Sigmoid colon (tissue), 7 donors: ENCODE data around the gene DDX20. TPM values are rescaled to one million over a fixed set of nuclear protein-coding genes. Genes with fewer than 3 reads are reported as not detected.
A peak's percentile ranks its signal among the peaks of the same experiment; 100 is the strongest.

Source experiments
- DNase-seq: peaks from one replicate; pipeline ENCODE4 v3.0.0-alpha.2; 2019
- H3K27ac ChIP-seq, 4 donors: fragments of 200-600 bp; sonication (generic); one replicate each; pipeline ENCODE4 v1.5.1; 2016 to 2019; ENCODE audit warnings: mild to moderate bottlenecking in 1 of 4
- H3K27me3 ChIP-seq, 3 donors: fragments of 200-600 bp; sonication (generic); one replicate each; pipeline ENCODE4 v1.5.1; 2019; ENCODE audit warnings: mild to moderate bottlenecking in 1 of 3
- H3K36me3 ChIP-seq, 4 donors: fragments of 200-600 bp; sonication (generic); one replicate each; pipeline ENCODE4 v1.5.1; 2016 to 2019
- H3K4me1 ChIP-seq, 4 donors: fragments of 200-600 bp; sonication (generic); one replicate each; pipeline ENCODE4 v1.5.1; 2017 to 2019
- H3K4me3 ChIP-seq, 4 donors: fragments of 200-600 bp; sonication (generic); one replicate each; pipeline ENCODE4 v1.5.1; 2017 to 2019; ENCODE audit warnings: mild to moderate bottlenecking in 2 of 4, moderate library complexity in 1 of 4
- H3K9me3 ChIP-seq, 4 donors: fragments of 200-600 bp in 3 of 4; sonication (generic) in 3 of 4; one replicate each; pipeline versions ENCODE4 v1.5.1 to v1.6.1; 2013 to 2019
- EP300 ChIP-seq, 4 donors: sonication (generic); formaldehyde crosslinking; IDR thresholded peaks; one replicate each; pipeline ENCODE4 v1.6.1; 2017; ENCODE audit warnings: antibody characterized with exemption in 4 of 4
- POLR2A ChIP-seq, 2 donors: fragments of 450-650 bp; IDR thresholded peaks; one replicate each; pipeline ENCODE4 v1.6.1; 2016; ENCODE audit warnings: antibody characterized with exemption in 2 of 2, mild to moderate bottlenecking in 2 of 2, moderate library complexity in 2 of 2
- POLR2AphosphoS5 ChIP-seq, 4 donors: sonication (generic); formaldehyde crosslinking; IDR thresholded peaks; one replicate each; pipeline ENCODE4 v1.6.1; 2017; ENCODE audit warnings: antibody characterized with exemption in 4 of 4
- WGBS, 2 donors: extraction: QIAGEN DNeasy Blood & Tissue Kit; methylation state at CpG; one replicate each; pipeline ENCODE4 v1.1.7; 2013; 5-methylcytosine and 5-hydroxymethylcytosine counted together
- intact Hi-C: fragments of 100-400 bp; cut with DNase I; formaldehyde crosslinking; loops from one replicate; pipeline ENCODE4 v1.15.1; 2023
- polyA plus RNA-seq, 3 donors: library from polyadenylated mRNA; stranded (reverse); fragments of 200-250 nt; gene quantifications; one replicate each; pipeline ENCODE4 v1.2.3, GENCODE V29; 2013
- total RNA-seq, 4 donors: library from RNA; depleted of rRNA; stranded (reverse); fragments of >200 nt; gene quantifications; one replicate each; pipeline ENCODE4 v1.1.0, GENCODE V29; 2016
- TF ChIP-seq, protein P1 (sequence below), 4 experiments: fragments of 450-650 bp in 3 of 4; fragments of 200-600 bp in 1 of 4; IDR thresholded peaks; one replicate each; pipeline ENCODE4 v1.5.1; 2016 to 2019; ENCODE audit warnings: antibody characterized with exemption in 4 of 4, mild to moderate bottlenecking in 3 of 4, moderate library complexity in 2 of 4
- donor health status: healthy with polysubstance abuse.
- donor health status: Bipolar disorder and iron deficiency.
- donor health status: healthy.

The DDX20 gene, protein sequence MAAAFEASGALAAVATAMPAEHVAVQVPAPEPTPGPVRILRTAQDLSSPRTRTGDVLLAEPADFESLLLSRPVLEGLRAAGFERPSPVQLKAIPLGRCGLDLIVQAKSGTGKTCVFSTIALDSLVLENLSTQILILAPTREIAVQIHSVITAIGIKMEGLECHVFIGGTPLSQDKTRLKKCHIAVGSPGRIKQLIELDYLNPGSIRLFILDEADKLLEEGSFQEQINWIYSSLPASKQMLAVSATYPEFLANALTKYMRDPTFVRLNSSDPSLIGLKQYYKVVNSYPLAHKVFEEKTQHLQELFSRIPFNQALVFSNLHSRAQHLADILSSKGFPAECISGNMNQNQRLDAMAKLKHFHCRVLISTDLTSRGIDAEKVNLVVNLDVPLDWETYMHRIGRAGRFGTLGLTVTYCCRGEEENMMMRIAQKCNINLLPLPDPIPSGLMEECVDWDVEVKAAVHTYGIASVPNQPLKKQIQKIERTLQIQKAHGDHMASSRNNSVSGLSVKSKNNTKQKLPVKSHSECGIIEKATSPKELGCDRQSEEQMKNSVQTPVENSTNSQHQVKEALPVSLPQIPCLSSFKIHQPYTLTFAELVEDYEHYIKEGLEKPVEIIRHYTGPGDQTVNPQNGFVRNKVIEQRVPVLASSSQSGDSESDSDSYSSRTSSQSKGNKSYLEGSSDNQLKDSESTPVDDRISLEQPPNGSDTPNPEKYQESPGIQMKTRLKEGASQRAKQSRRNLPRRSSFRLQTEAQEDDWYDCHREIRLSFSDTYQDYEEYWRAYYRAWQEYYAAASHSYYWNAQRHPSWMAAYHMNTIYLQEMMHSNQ
- total RNA-seq (10 to 100 TPM; 18.7 to 30.9 (median 22.9) TPM), polyA plus RNA-seq (1 to 10 TPM; 2.3 to 6.1 (median 2.4) TPM)

DNA sequence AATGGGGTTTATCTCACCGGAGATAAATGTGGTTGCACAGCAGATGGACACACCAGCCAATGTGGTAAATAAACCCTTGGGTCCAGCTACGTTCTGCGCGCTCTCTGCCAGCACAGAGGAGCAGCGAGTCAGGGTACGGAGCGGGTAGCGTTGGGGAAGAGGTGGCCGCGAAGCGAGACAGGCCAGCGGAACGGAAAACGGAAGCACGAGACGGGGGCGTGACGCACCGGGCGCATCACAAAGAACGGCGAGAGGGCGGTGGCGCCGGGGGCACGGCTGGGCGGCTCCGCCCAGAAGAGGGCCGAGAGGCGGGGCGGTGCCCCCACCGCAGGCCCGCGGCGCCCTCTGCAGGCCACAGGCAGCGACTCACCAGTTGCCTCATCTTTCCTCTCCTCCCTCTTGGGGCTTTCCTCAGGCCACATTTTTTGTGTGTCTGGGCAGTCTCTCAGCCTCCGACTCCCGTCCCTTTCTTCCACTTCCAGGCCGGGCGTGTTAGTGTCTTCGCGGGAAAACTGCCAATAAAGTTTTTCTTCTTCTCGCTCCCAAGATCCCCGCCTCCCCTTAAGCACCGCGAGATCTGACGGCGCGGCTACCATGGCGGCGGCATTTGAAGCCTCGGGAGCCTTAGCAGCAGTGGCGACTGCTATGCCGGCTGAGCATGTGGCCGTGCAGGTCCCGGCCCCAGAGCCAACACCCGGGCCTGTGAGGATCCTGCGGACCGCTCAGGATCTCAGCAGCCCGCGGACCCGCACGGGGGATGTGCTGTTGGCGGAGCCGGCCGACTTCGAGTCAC is at the start of gene DDX20:
DDX20 (plus strand) TSS at position 571 of the 793 bp plus-strand sequence; CDS start at position 595, 24 bp downstream.
- intact Hi-C loops = loop anchor here (1.0 to 2.0 kb wide), 4 partner anchors 15 to 274 kb away; no protein-coding TSS in a partner anchor
- WGBS, 2 donors = 0 to 1% methylated on average over 67 of the region's 67 CpGs

DNA sequence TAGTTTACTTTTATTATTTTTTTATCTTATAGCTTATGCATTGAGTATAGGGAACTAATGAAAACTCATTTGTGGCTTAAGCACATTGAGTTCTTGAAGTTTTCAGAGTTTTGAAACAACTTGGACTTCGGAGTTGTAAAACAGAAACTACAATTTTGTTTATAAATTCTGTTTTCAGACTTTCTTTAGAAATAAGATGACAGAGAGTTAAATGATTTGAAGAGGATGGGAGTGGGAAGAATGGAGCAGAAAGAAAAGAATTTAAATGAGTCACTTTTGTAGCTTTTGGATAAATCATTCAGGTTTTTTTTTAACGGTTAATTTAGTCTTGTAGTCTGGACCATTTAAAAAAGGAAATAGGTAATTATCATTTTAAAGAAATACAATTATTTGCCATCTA is 48.8 kb upstream of the DDX20 start:
- 75 to 81% methylated on average over 2 of the region's 2 CpGs for WGBS, 2 donors
- peak overlapping the region in 1 of 4 donors; percentile 27 for H3K27ac ChIP-seq

More for the DNA sequence above, at the start of gene DDX20:
- TF ChIP-seq, protein P1, sequence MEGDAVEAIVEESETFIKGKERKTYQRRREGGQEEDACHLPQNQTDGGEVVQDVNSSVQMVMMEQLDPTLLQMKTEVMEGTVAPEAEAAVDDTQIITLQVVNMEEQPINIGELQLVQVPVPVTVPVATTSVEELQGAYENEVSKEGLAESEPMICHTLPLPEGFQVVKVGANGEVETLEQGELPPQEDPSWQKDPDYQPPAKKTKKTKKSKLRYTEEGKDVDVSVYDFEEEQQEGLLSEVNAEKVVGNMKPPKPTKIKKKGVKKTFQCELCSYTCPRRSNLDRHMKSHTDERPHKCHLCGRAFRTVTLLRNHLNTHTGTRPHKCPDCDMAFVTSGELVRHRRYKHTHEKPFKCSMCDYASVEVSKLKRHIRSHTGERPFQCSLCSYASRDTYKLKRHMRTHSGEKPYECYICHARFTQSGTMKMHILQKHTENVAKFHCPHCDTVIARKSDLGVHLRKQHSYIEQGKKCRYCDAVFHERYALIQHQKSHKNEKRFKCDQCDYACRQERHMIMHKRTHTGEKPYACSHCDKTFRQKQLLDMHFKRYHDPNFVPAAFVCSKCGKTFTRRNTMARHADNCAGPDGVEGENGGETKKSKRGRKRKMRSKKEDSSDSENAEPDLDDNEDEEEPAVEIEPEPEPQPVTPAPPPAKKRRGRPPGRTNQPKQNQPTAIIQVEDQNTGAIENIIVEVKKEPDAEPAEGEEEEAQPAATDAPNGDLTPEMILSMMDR (IDR thresholded peaks at IDR 0.05) = peak; percentile 78 to 90 (median 88)
- TF ChIP-seq POLR2AphosphoS5 (IDR thresholded peaks at IDR 0.05) = peak; percentile 71 to 87 (median 86)
- TF ChIP-seq EP300 (IDR thresholded peaks at IDR 0.05) = peak in 2 of 4 donors; percentile 60 to 71
- TF ChIP-seq POLR2A (IDR thresholded peaks at IDR 0.05) = peak; percentile 16 to 46
- Histone ChIP-seq H3K4me1 (peaks cover 0 to 36% (median 30%) of the 10 kb centered on the region in 4 donors), H3K27me3 (no peaks in the 10 kb centered on the region), H3K4me3 (peak within 1 kb of the TSS; percentile 75 to 88 (median 78)), H3K36me3 (peaks cover 0 to 18% (median under 1%) of the 10 kb centered on the region in 4 donors), H3K9me3 (no peaks in the 10 kb centered on the region), H3K27ac (peak within 1 kb of the TSS; percentile 83 to 94 (median 93))
- peak; percentile 97 for DNase-seq

DNA sequence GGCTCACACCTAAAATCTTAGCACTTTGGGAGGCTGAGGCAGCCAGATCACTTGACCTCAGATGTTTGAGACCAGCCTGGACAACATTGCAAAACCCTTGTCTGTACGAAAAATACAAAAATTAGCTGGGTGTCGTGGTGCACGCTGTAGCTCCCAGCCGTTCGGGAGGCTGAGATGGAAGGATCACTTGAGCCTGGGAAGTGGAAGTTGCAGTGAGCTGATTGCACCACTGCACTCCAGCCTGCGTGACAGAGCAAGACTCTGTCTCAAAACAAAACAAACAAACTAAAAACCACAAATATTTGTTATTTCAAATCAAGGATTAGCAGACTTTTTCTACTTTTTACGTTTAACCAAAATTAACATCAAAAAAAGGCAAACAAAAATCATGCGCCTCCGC is 47.8 kb upstream of the DDX20 start:
- peaks cover 0 to 19% (median 14%) of the 10 kb centered on the region in 4 donors for H3K4me1 ChIP-seq
- peaks cover 7 to 96% (median 12%) of the 10 kb centered on the region in 4 donors for H3K36me3 ChIP-seq
- DNase-seq = no peak
- WGBS, 2 donors = 73 to 76% methylated on average over 9 of the region's 9 CpGs
- no peaks in the 10 kb centered on the region for H3K9me3 ChIP-seq
- H3K27me3 ChIP-seq = no peaks in the 10 kb centered on the region
- H3K27ac ChIP-seq = peak overlapping the region in 2 of 4 donors; percentile 7 to 45
- intact Hi-C loops = loop anchor here (5.0 kb wide), 1 partner anchor 201 kb away; no protein-coding TSS in a partner anchor
- TF ChIP-seq EP300 (IDR thresholded peaks at IDR 0.05) (no peak), POLR2AphosphoS5 (IDR thresholded peaks at IDR 0.05) (no peak), POLR2A (IDR thresholded peaks at IDR 0.05) (no peak)
- TF ChIP-seq, protein P1 (IDR thresholded peaks at IDR 0.05) = no peak
- no peak overlapping the region for H3K4me3 ChIP-seq

More for the DNA sequence above, 48.8 kb upstream of the DDX20 start:
- Histone ChIP-seq H3K36me3 (peaks cover 7 to 96% (median 10%) of the 10 kb centered on the region in 4 donors), H3K4me1 (peaks cover 0 to 19% (median 14%) of the 10 kb centered on the region in 4 donors), H3K9me3 (no peaks in the 10 kb centered on the region), H3K4me3 (no peak overlapping the region), H3K27me3 (no peaks in the 10 kb centered on the region)
- intact Hi-C loops = loop anchor here (5.0 kb wide), 1 partner anchor 200 kb away; no protein-coding TSS in a partner anchor
- DNase-seq = no peak
- TF ChIP-seq EP300 (IDR thresholded peaks at IDR 0.05) (no peak), POLR2AphosphoS5 (IDR thresholded peaks at IDR 0.05) (no peak), POLR2A (IDR thresholded peaks at IDR 0.05) (no peak)
- TF ChIP-seq, protein P1 (IDR thresholded peaks at IDR 0.05) = no peak

DNA sequence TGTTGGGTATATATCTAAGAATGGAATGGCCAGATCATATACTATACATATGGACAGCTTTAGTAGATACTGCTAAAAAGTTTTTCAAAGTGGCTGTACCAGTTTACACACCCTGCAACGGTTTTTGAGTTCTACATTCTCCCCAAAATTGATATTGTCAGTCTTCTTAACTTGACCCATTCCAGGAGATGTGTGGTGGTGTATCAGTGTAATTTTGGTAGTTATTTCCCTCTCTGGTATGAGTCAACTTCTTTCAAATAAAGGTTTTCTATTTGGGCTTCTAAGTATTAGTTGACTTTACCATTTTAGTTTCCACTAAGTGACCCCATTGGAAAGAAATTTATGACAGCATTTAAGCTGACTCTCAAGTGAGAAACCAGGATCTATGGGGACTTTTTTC is 45.7 kb upstream of the DDX20 start:
- no peak for DNase-seq
- Histone ChIP-seq H3K9me3 (no peaks in the 10 kb centered on the region), H3K4me3 (no peak overlapping the region), H3K27me3 (no peaks in the 10 kb centered on the region), H3K4me1 (peaks cover 0 to 19% (median 14%) of the 10 kb centered on the region in 4 donors), H3K36me3 (peaks cover 0 to 80% (median 6%) of the 10 kb centered on the region in 4 donors), H3K27ac (peak overlapping the region in 1 of 4 donors; percentile 45)
- TF ChIP-seq EP300 (IDR thresholded peaks at IDR 0.05) (no peak), POLR2AphosphoS5 (IDR thresholded peaks at IDR 0.05) (no peak), POLR2A (IDR thresholded peaks at IDR 0.05) (no peak)
- TF ChIP-seq, protein P1 (IDR thresholded peaks at IDR 0.05) = no peak
- intact Hi-C loops = loop anchor here (5.0 kb wide), 2 partner anchors 203 to 228 kb away; no protein-coding TSS in a partner anchor
- 39 to 74% methylated on average over 1 of the region's 1 CpG for WGBS, 2 donors
